GM18511 (cell line): ENCODE results near the gene SPN.
"Not testable (repeated sequence)": the region's sequence is repeated elsewhere in the genome, so short reads cannot be mapped to it uniquely, and the experiment has no call there.

Source experiments
- ATAC-seq: cut with Tn5 transposase; IDR thresholded peaks from one replicate; pipeline ENCODE4 v1.9.1; 2021; ENCODE audit warnings: mild to moderate bottlenecking, moderate library complexity; ENCODE audit not compliant: unreplicated experiment

Gene SPN

GRCh38 chr16:29663016-29663806, at the start of gene SPN:
Gene SPN, plus strand, starts transcription at chr16:29663247. Its CDS starts 482 bp downstream, at chr16:29663729.
- no peak for ATAC-seq

GRCh38 chr16:29613307-29614057, 49.6 kb upstream of the SPN start:
- ATAC-seq = peak; percentile 41

GRCh38 chr16:29614691-29615314, 48.2 kb upstream of the SPN start:
- not testable (repeated sequence) for ATAC-seq

GRCh38 chr16:29616127-29616526, 46.9 kb upstream of the SPN start:
- ATAC-seq = not testable (repeated sequence)

GRCh38 chr16:29620591-29620990, 42.5 kb upstream of the SPN start:
- ATAC-seq = not testable (repeated sequence)

GRCh38 chr16:29622738-29623137, 40.3 kb upstream of the SPN start:
- ATAC-seq = not testable (repeated sequence)

GRCh38 chr16:29623253-29623652, 39.8 kb upstream of the SPN start:
- ATAC-seq = not testable (repeated sequence)

GRCh38 chr16:29625114-29625513, 37.9 kb upstream of the SPN start:
- not testable (repeated sequence) for ATAC-seq

- peak; percentile 70 for ATAC-seq
Observed at GRCh38 chr16:29626778-29627331, 36.2 kb upstream of the SPN start.

- ATAC-seq = not testable (repeated sequence)
Observed at GRCh38 chr16:29627661-29628075, 35.4 kb upstream of the SPN start.

GRCh38 chr16:29628707-29629106, 34.3 kb upstream of the SPN start:
- ATAC-seq = not testable (repeated sequence)

GRCh38 chr16:29629318-29629717, 33.7 kb upstream of the SPN start:
- ATAC-seq = not testable (repeated sequence)

GRCh38 chr16:29631658-29632057, 31.4 kb upstream of the SPN start:
- not testable (repeated sequence) for ATAC-seq

GRCh38 chr16:29635902-29636301, 27.1 kb upstream of the SPN start:
- ATAC-seq = not testable (repeated sequence)

- ATAC-seq = not testable (repeated sequence)
Observed at GRCh38 chr16:29636368-29636767, 26.7 kb upstream of the SPN start.

GRCh38 chr16:29638751-29639150, 24.3 kb upstream of the SPN start:
- ATAC-seq = not testable (repeated sequence)

- ATAC-seq = no peak
Observed at GRCh38 chr16:29641561-29641960, 21.5 kb upstream of the SPN start.

- ATAC-seq = no peak
Observed at GRCh38 chr16:29643596-29643995, 19.5 kb upstream of the SPN start.

GRCh38 chr16:29644338-29644857, 18.6 kb upstream of the SPN start:
- peak; percentile 68 for ATAC-seq

GRCh38 chr16:29644973-29645693, 17.9 kb upstream of the SPN start:
- ATAC-seq = no peak
